CD4-positive, alpha-beta T cell treated with Interleukin-15 for 1 hour (primary cell): ENCODE measurements around the gene PSD4.
A peak's percentile ranks its signal among the peaks of the same experiment; 100 is the strongest.

Source experiments
- DNase-seq: peaks from one replicate; pipeline ENCODE4 v3.0.0-alpha.2; 2020

The PSD4 gene

GRCh38 chr2:113169002-113169530 is 4.7 kb upstream of the PSD4 start:
- no peak for DNase-seq

GRCh38 chr2:113169586-113169985 is 4.2 kb upstream of the PSD4 start:
- DNase-seq, result no peak

GRCh38 chr2:113171334-113172075 is 2.3 kb upstream of the PSD4 start:
- no peak for DNase-seq

GRCh38 chr2:113172721-113173541 is 840 bp upstream of the PSD4 start:
- no peak for DNase-seq

- DNase-seq, result no peak
Observed at GRCh38 chr2:113174376-113174750, 592 bp downstream of the PSD4 start.

- DNase-seq, result peak; percentile 76
Observed at GRCh38 chr2:113175042-113175628, 1.4 kb downstream of the PSD4 start.

GRCh38 chr2:113175736-113176695 is 2.2 kb downstream of the PSD4 start:
- peak; percentile 40 for DNase-seq

- DNase-seq, result no peak
Observed at GRCh38 chr2:113176696-113177355, 3.1 kb downstream of the PSD4 start.

- DNase-seq, result no peak
Observed at GRCh38 chr2:113178069-113178746, 4.4 kb downstream of the PSD4 start.

- DNase-seq, result no peak
Observed at GRCh38 chr2:113178891-113179290, 5.1 kb downstream of the PSD4 start.

- no peak for DNase-seq
Observed at GRCh38 chr2:113179446-113180045, 5.8 kb downstream of the PSD4 start.

GRCh38 chr2:113180131-113180946 is 6.6 kb downstream of the PSD4 start:
- DNase-seq, result no peak

- no peak for DNase-seq
Observed at GRCh38 chr2:113181258-113182051, 7.7 kb downstream of the PSD4 start.

- DNase-seq, result no peak
Observed at GRCh38 chr2:113182471-113183260, 8.9 kb downstream of the PSD4 start.

- no peak for DNase-seq
Observed at GRCh38 chr2:113183264-113183663, 9.5 kb downstream of the PSD4 start.

- no peak for DNase-seq
Observed at GRCh38 chr2:113183703-113184102, 9.9 kb downstream of the PSD4 start.

- peak; percentile 8 for DNase-seq
Observed at GRCh38 chr2:113184531-113185230, 10.9 kb downstream of the PSD4 start.
